LNCAP (cell line): ENCODE measurements around the gene EFR3B.

Experiments used
- TF ChIP-seq, protein P1 (sequence below): fragments of 450-650 bp; IDR thresholded peaks from 2 replicates; pipeline ENCODE4 v1.5.1; 2017; ENCODE audit warnings: mild to moderate bottlenecking

The EFR3B gene

DNA sequence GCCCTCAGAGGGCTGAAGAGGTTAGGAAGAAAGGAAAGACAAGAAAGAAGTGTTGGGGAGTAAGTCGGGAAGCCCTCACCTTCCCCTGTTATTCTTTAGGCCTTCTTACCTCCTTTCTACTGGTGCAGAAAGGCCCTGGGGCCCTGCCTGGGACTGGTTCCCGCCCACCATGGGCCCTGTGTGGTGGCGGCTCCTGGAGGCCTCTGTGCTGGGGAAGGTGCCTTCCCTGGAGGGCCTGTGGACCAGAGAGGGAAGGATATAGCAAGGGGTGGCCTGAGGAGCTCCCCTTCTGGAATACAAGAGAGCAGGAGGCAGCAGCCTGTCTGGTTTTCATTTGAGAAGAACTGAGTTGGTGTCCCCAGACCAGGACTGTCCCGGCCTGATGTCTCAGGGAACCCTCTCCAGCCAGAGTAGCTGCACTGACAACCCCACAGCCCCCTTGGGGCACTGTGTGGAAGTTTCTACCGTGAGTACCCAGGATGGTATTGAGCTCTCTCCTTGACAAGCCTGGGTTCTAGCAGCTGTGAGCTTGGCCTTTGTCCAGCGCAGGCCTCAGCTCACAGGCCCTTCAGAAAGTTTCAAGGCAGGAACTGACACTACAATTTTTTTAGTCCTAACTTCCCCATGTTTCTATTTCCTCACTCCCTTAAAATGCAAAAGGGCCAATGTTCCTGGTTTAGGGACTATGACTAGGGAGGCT, 47.1 kb downstream of the EFR3B start:
- TF ChIP-seq, protein P1, sequence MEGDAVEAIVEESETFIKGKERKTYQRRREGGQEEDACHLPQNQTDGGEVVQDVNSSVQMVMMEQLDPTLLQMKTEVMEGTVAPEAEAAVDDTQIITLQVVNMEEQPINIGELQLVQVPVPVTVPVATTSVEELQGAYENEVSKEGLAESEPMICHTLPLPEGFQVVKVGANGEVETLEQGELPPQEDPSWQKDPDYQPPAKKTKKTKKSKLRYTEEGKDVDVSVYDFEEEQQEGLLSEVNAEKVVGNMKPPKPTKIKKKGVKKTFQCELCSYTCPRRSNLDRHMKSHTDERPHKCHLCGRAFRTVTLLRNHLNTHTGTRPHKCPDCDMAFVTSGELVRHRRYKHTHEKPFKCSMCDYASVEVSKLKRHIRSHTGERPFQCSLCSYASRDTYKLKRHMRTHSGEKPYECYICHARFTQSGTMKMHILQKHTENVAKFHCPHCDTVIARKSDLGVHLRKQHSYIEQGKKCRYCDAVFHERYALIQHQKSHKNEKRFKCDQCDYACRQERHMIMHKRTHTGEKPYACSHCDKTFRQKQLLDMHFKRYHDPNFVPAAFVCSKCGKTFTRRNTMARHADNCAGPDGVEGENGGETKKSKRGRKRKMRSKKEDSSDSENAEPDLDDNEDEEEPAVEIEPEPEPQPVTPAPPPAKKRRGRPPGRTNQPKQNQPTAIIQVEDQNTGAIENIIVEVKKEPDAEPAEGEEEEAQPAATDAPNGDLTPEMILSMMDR = no peak

DNA sequence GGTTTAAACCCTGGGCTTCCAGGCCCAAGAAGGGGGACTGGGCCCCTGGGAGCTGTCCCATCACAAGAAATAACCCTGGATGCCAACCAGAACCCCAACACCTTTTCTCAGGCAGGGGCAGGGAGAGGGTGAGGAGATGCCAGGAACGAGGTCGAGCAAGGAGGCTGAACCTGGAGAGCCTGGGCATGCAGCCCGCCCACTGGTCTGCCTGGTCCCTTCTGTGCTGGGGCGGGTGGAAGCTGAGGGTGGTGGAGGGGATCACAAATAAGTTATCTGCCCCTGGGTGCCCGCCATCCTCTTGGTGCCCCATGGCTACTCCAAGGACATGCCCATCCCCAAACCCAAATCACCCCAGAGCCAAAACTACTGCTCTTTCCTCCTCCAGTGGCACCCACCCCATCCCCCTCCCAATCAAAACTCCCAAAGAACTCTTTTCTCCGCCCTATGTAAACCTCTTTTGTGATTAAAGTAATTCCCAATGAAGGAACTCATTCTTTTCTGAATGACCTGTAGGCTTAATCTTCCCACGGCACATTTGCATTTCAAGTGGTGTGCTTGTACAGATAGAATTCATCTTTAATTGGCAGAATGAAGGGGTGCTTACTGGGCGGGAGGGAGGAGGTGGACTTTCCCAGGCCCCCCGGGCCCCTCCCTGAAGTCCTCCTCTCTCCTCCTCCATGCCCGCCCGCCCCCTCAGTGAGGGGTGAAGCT, 47.9 kb downstream of the EFR3B start:
- TF ChIP-seq, protein P1 = no peak

DNA sequence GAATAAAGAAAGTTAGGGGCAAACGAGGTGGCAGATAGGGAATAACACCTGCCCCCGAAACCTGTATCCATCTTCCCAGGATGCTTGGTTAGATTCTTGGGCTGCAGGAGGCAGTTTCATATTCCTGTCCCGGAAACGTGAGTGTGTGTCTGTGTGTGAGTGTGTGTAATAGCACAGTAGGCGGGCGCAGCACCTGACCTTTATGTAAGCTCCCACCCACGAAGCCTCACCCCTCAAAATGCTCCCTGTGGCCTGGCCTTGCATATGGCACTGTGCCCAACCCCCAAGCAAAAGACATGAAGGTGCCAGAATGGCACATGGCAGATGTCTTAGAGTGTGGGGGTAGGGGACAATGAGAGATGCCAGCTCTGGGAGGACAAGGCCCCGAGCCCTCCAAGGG, 48.9 kb downstream of the EFR3B start:
- TF ChIP-seq, protein P1 = no peak

DNA sequence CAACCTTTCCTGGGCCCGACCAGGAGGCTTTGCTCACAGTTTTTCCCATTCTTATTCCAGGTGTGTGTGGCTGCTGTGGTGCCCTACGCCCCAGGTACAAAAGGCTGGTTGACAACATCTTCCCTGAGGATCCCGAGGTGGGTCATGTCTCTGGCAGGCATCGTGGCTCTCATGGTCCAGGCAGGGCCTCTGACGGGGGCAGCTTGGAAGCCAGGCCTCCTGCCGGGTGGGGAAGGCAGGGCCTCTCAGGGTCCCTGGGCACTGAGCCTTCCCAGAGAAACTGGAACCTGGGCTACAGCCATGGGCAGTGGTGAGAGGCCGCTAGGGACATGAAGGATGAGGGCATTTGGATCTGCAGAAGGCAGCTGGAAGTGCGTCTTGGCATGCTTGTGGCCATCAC, 49.4 kb downstream of the EFR3B start:
- TF ChIP-seq, protein P1 = no peak

DNA sequence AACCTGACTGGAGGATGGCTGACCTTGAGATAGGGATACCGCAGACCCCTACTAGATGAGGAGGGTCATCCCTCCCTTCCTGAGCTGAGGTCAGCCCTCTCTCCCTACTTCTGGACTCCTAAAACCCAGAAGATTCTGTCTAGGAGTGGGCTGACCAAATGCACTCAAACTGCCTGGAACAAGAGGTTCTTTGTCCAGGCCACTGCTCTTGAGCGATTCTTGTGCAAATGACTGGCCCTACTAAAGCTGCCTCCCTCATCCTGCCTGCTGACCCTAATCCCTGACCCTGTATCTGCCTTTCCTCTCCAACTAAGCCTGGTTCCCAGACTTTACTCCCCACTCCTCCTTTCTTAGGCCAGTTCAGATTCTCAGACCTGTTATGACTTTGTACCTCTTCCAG, 56.2 kb downstream of the EFR3B start:
- TF ChIP-seq, protein P1 = no peak

DNA sequence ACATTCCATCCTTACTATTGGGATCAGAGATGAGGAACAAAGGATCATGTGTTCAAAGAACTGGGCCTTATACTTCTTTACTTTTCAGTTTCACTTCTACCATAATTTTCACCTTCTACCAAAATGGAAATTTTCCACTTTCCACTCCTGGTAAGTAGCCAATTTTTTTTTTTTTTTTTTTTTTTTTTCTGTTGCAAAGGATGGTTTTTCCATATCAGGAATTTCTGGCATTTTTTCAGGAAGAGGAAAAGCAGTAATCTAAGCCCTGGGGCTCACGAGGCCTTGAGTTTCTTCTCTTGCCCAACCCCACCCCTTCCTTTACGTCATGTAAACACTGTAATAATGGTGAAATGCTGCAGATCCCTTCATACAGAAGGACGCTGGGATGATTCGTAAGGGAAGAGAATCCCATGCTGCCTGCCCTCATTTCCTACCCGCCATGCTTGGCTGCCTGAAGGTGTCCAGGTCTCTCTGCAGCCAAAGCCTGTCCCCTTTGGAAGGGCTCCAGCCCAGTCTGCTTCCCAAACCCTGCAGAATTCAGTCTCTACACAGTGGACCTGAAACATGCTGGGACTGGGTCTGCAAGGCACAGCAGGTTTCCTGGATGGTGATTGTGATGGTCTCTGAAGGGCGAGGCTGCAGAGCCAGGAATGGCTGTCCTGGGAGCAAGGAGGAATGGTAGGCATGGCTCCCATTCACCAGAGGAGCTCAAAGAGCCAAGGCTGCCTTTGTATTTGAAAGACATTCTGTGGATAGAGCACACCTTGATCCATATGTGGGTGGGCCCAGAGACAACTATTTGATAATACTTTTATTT, 57.0 kb downstream of the EFR3B start:
- TF ChIP-seq, protein P1 = no peak

DNA sequence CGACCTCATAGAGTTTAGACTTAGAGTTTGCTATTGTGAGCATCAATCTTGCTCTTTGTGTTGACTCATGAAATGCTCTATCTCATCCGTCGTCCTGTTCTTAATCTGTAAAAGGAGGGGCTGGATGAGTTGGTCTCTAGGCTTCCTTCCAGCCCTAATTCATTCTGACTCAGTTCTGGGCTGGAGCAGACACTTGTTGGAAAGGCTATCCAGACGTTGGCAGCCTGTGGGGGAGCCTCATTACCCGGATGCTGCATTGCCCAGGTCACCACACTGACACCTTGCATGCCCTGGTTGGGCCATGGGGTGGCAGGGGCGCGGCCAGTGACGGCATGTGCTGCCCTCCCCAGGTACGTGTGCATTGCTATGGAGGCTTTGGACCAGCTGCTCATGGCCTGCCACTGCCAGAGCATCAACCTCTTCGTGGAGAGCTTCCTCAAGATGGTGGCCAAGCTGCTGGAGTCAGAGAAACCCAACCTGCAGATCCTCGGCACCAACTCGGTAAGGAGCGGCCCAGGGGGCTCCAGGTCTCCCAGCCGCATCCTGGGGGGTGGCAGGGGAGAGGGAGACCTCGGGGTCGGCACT, 61.5 kb downstream of the EFR3B start:
- TF ChIP-seq, protein P1 = no peak
